ENCODE data around the gene ZDHHC22. TPM values are rescaled to one million over a fixed set of nuclear protein-coding genes. Genes with fewer than 3 reads are reported as not detected.

ZDHHC22 gene
- total and polyA plus RNA-seq, 5 experiments from 2014 or later = not detected

GRCh38 chr14:77120771-77121743 lies 20.5 kb downstream of the ZDHHC22 start:
- POLR2A ChIA-PET = interaction anchor here (0.5 to 1.1 kb wide), 3 partner anchors 22 to 31 kb away, joined by 3 to 7 read pairs (median 3); no protein-coding TSS in a partner anchor
- peaks cover 7 to 58% (median 18%) of the 10 kb centered on the region in 4 donors for H3K4me1 Mint-ChIP-seq
- peak in 3 of 10 donors; percentile 15 to 68 (median 37) for DNase-seq
- ATAC-seq = peak; percentile 60 to 63
- peak overlapping the region in 6 of 10 donors; percentile 2 to 59 (median 42) for H3K4me3 Mint-ChIP-seq
- H3K27ac Mint-ChIP-seq = peak overlapping the region in 9 of 10 donors; percentile 55 to 92 (median 71)
- peaks cover 0 to 36% (median 9%) of the 10 kb centered on the region in 3 donors for H3K36me3 Mint-ChIP-seq
- H3K27me3 Mint-ChIP-seq = peaks cover 1 to 29% (median 13%) of the 10 kb centered on the region in 5 donors
- no peaks in the 10 kb centered on the region for H3K9me3 Mint-ChIP-seq

GRCh38 chr14:77119851-77120250 lies 21.7 kb downstream of the ZDHHC22 start:
- DNase-seq (no peak), ATAC-seq (no peak)
- H3K9me3 Mint-ChIP-seq = no peaks in the 10 kb centered on the region
- H3K4me1 Mint-ChIP-seq = peaks cover 2 to 53% (median 11%) of the 10 kb centered on the region in 4 donors
- POLR2A ChIA-PET = interaction anchor here (1.1 kb wide), 1 partner anchor 21 kb away, joined by 3 read pairs; no protein-coding TSS in a partner anchor
- H3K27ac Mint-ChIP-seq = peak overlapping the region in 6 of 10 donors; percentile 25 to 90 (median 66)
- H3K36me3 Mint-ChIP-seq = peaks cover 0 to 48% (median 15%) of the 10 kb centered on the region in 3 donors
- H3K4me3 Mint-ChIP-seq = peak overlapping the region in 1 of 10 donors; percentile 20
- H3K27me3 Mint-ChIP-seq = peaks cover 1 to 19% (median 4%) of the 10 kb centered on the region in 5 donors

- ATAC-seq (no peak), DNase-seq (no peak)
- POLR2A ChIA-PET = no interaction called here
- H3K9me3 Mint-ChIP-seq = no peaks in the 10 kb centered on the region
- H3K27ac Mint-ChIP-seq = peak overlapping the region in 1 of 10 donors; percentile 38
- no peaks in the 10 kb centered on the region for H3K27me3 Mint-ChIP-seq
- H3K4me1 Mint-ChIP-seq = peaks cover 0 to 18% (median 2%) of the 10 kb centered on the region in 4 donors
- no peak overlapping the region for H3K4me3 Mint-ChIP-seq
- H3K36me3 Mint-ChIP-seq = peaks cover 0 to 73% (median 19%) of the 10 kb centered on the region in 3 donors
Measured at GRCh38 chr14:77116172-77116817, 25.3 kb downstream of the ZDHHC22 start.

- H3K9me3 Mint-ChIP-seq = no peaks in the 10 kb centered on the region
- H3K27ac Mint-ChIP-seq = no peak overlapping the region
- H3K4me1 Mint-ChIP-seq = peaks cover 0 to 5% (median 0%) of the 10 kb centered on the region in 4 donors
- POLR2A ChIA-PET = no interaction called here
- ATAC-seq = no peak
- no peak overlapping the region for H3K4me3 Mint-ChIP-seq
- DNase-seq = no peak
- peaks cover 0 to 74% (median 26%) of the 10 kb centered on the region in 3 donors for H3K36me3 Mint-ChIP-seq
- H3K27me3 Mint-ChIP-seq = no peaks in the 10 kb centered on the region
Measured at GRCh38 chr14:77114609-77115008, 27.0 kb downstream of the ZDHHC22 start.

- POLR2A ChIA-PET = no interaction called here
- ATAC-seq = no peak
- Mint-ChIP-seq H3K27me3 (no peaks in the 10 kb centered on the region), H3K36me3 (peaks cover 0 to 82% (median 28%) of the 10 kb centered on the region in 3 donors), H3K4me3 (no peak overlapping the region), H3K27ac (peak overlapping the region in 1 of 10 donors; percentile 76), H3K4me1 (peaks cover 0 to 1% (median under 1%) of the 10 kb centered on the region in 4 donors), H3K9me3 (no peaks in the 10 kb centered on the region)
- no peak for DNase-seq
Measured at GRCh38 chr14:77113644-77114043, 27.9 kb downstream of the ZDHHC22 start.

- Mint-ChIP-seq H3K27me3 (no peaks in the 10 kb centered on the region), H3K4me3 (no peak overlapping the region), H3K36me3 (peaks cover 0 to 88% (median 31%) of the 10 kb centered on the region in 3 donors), H3K27ac (peak overlapping the region in 1 of 10 donors; percentile 51), H3K4me1 (peaks cover 0 to 1% (median 0%) of the 10 kb centered on the region in 4 donors), H3K9me3 (no peaks in the 10 kb centered on the region)
- ATAC-seq (no peak), DNase-seq (no peak)
- POLR2A ChIA-PET = interaction anchor here (0.6 kb wide), 1 partner anchor 81 kb away, joined by 4 read pairs; no protein-coding TSS in a partner anchor
Measured at GRCh38 chr14:77111021-77111420, 30.6 kb downstream of the ZDHHC22 start.

- Mint-ChIP-seq H3K9me3 (no peaks in the 10 kb centered on the region), H3K36me3 (peaks cover 0 to 82% (median 33%) of the 10 kb centered on the region in 3 donors), H3K4me1 (peaks cover 0 to 2% (median under 1%) of the 10 kb centered on the region in 4 donors), H3K4me3 (no peak overlapping the region), H3K27me3 (no peaks in the 10 kb centered on the region), H3K27ac (no peak overlapping the region)
- DNase-seq = no peak
- ATAC-seq = no peak
- POLR2A ChIA-PET = no interaction called here
Measured at GRCh38 chr14:77110286-77110685, 31.3 kb downstream of the ZDHHC22 start.

GRCh38 chr14:77109656-77110055 lies 31.9 kb downstream of the ZDHHC22 start:
- H3K27ac Mint-ChIP-seq = no peak overlapping the region
- H3K9me3 Mint-ChIP-seq = no peaks in the 10 kb centered on the region
- ATAC-seq (no peak), DNase-seq (no peak)
- no peak overlapping the region for H3K4me3 Mint-ChIP-seq
- H3K4me1 Mint-ChIP-seq = peaks cover 0 to 8% (median under 1%) of the 10 kb centered on the region in 4 donors
- POLR2A ChIA-PET = no interaction called here
- no peaks in the 10 kb centered on the region for H3K27me3 Mint-ChIP-seq
- H3K36me3 Mint-ChIP-seq = peaks cover 0 to 77% (median 28%) of the 10 kb centered on the region in 3 donors

GRCh38 chr14:77108753-77109152 lies 32.8 kb downstream of the ZDHHC22 start:
- DNase-seq = no peak
- ATAC-seq = no peak
- Mint-ChIP-seq H3K27ac (no peak overlapping the region), H3K27me3 (no peaks in the 10 kb centered on the region), H3K4me3 (no peak overlapping the region), H3K4me1 (peaks cover 0 to 16% (median 5%) of the 10 kb centered on the region in 4 donors), H3K9me3 (no peaks in the 10 kb centered on the region), H3K36me3 (peaks cover 0 to 70% (median 23%) of the 10 kb centered on the region in 3 donors)
- POLR2A ChIA-PET = no interaction called here

GRCh38 chr14:77107228-77107627 lies 34.4 kb downstream of the ZDHHC22 start:
- Mint-ChIP-seq H3K27ac (peak overlapping the region in 1 of 10 donors; percentile 38), H3K4me1 (peaks cover 0 to 23% (median 6%) of the 10 kb centered on the region in 4 donors), H3K27me3 (no peaks in the 10 kb centered on the region), H3K4me3 (no peak overlapping the region), H3K36me3 (peaks cover 0 to 58% (median 25%) of the 10 kb centered on the region in 3 donors), H3K9me3 (no peaks in the 10 kb centered on the region)
- POLR2A ChIA-PET = no interaction called here
- no peak for DNase-seq
- no peak for ATAC-seq

GRCh38 chr14:77106666-77107065 lies 34.9 kb downstream of the ZDHHC22 start:
- Mint-ChIP-seq H3K9me3 (no peaks in the 10 kb centered on the region), H3K36me3 (peaks cover 0 to 55% (median 27%) of the 10 kb centered on the region in 3 donors), H3K27me3 (no peaks in the 10 kb centered on the region), H3K4me3 (no peak overlapping the region), H3K4me1 (peaks cover under 1 to 23% (median 6%) of the 10 kb centered on the region in 4 donors), H3K27ac (no peak overlapping the region)
- POLR2A ChIA-PET = no interaction called here
- DNase-seq (no peak), ATAC-seq (no peak)

GRCh38 chr14:77105145-77105939 lies 36.2 kb downstream of the ZDHHC22 start:
- no peak for DNase-seq
- POLR2A ChIA-PET = no interaction called here
- Mint-ChIP-seq H3K36me3 (peaks cover 0 to 44% (median 22%) of the 10 kb centered on the region in 3 donors), H3K4me3 (no peak overlapping the region), H3K27me3 (no peaks in the 10 kb centered on the region), H3K27ac (no peak overlapping the region), H3K4me1 (peaks cover 8 to 28% (median 11%) of the 10 kb centered on the region in 4 donors), H3K9me3 (no peaks in the 10 kb centered on the region)
- ATAC-seq = no peak
